ENCODE data around the gene MT1F. TPM values are rescaled to one million over a fixed set of nuclear protein-coding genes. Genes with fewer than 3 reads are reported as not detected.
"Not testable (repeated sequence)": the region's sequence is repeated elsewhere in the genome, so short reads cannot be mapped to it uniquely, and the experiment has no call there.

MT1F gene
- total RNA-seq, 4 donors from 2014 or later: 3.2 TPM; not detected in 3

- no peak for DNase-seq
- ATAC-seq: no peak
- H3K27ac ChIP-seq: no peak overlapping the region
- peaks cover 0 to 7% of the 10 kb centered on the region in 2 donors for H3K4me1 ChIP-seq
- H3K9me3 ChIP-seq: no peaks in the 10 kb centered on the region
- no peak overlapping the region for H3K4me3 ChIP-seq
- intact Hi-C loops (cut with DNase I; ENCODE audit: low total_unique reads) (no loop called here), in situ Hi-C loops (cut with MboI; ENCODE audit: low sequenced_read_pairs in 4 of 4) (loop anchor here in 2 of 4 donors (5.0 kb wide), 1 partner anchor 34 kb away; no protein-coding TSS in a partner anchor)
- H3K36me3 ChIP-seq: no peaks in the 10 kb centered on the region
- TF ChIP-seq CTCF (IDR thresholded peaks at IDR 0.05 in 4 of 5, conservative IDR thresholded peaks at IDR 0.05 in 1 of 5) (no peak), POLR2A (IDR thresholded peaks at IDR 0.05) (no peak)
- peaks cover 14 to 41% (median 29%) of the 10 kb centered on the region in 3 donors for H3K27me3 ChIP-seq
Observed at GRCh38 chr16:56672761-56673536, 15.2 kb downstream of the MT1F start.

GRCh38 chr16:56673921-56674320 lies 16.2 kb downstream of the MT1F start:
- TF ChIP-seq CTCF (IDR thresholded peaks at IDR 0.05 in 4 of 5, conservative IDR thresholded peaks at IDR 0.05 in 1 of 5) (peak; percentile 68 to 83 (median 80)), POLR2A (IDR thresholded peaks at IDR 0.05) (no peak)
- peaks cover 12 to 33% (median 20%) of the 10 kb centered on the region in 3 donors for H3K27me3 ChIP-seq
- H3K36me3 ChIP-seq: no peaks in the 10 kb centered on the region
- H3K4me1 ChIP-seq: peaks cover under 1 to 7% of the 10 kb centered on the region in 2 donors
- DNase-seq: peak in 1 of 2 donors; percentile 54
- intact Hi-C loops (cut with DNase I; ENCODE audit: low total_unique reads): loop anchor here (1.0 kb wide), 1 partner anchor 28 kb away; no protein-coding TSS in a partner anchor
- H3K4me3 ChIP-seq: no peak overlapping the region
- no peaks in the 10 kb centered on the region for H3K9me3 ChIP-seq
- peak; percentile 77 to 90 for ATAC-seq
- in situ Hi-C loops (cut with MboI; ENCODE audit: low sequenced_read_pairs in 4 of 4): loop anchor here in 2 of 4 donors (5.0 kb wide), 1 partner anchor 33 kb away; no protein-coding TSS in a partner anchor
- no peak overlapping the region for H3K27ac ChIP-seq

- H3K27me3 ChIP-seq: peaks cover 9 to 26% (median 15%) of the 10 kb centered on the region in 3 donors
- H3K36me3 ChIP-seq, DNase-seq, H3K4me3 ChIP-seq, H3K9me3 ChIP-seq, H3K27ac ChIP-seq, ATAC-seq: not testable (repeated sequence)
- peaks cover 7 to 14% of the 10 kb centered on the region in 2 donors for H3K4me1 ChIP-seq
- intact Hi-C loops (cut with DNase I; ENCODE audit: low total_unique reads) (loop anchor here (1.0 kb wide), 1 partner anchor 28 kb away; no protein-coding TSS in a partner anchor), in situ Hi-C loops (cut with MboI; ENCODE audit: low sequenced_read_pairs in 4 of 4) (loop anchor here in 2 of 4 donors (5.0 kb wide), 1 partner anchor 33 kb away; no protein-coding TSS in a partner anchor)
Observed at GRCh38 chr16:56674570-56674969, 16.8 kb downstream of the MT1F start.

- TF ChIP-seq CTCF (IDR thresholded peaks at IDR 0.05 in 4 of 5, conservative IDR thresholded peaks at IDR 0.05 in 1 of 5): no peak
- TF ChIP-seq POLR2A (IDR thresholded peaks at IDR 0.05): no peak
- peaks cover 16 to 23% of the 10 kb centered on the region in 2 donors for H3K4me1 ChIP-seq
- H3K36me3 ChIP-seq: no peaks in the 10 kb centered on the region
- intact Hi-C loops (cut with DNase I; ENCODE audit: low total_unique reads): no loop called here
- H3K4me3 ChIP-seq: no peak overlapping the region
- in situ Hi-C loops (cut with MboI; ENCODE audit: low sequenced_read_pairs in 4 of 4): loop anchor here in 1 of 4 donors (25.0 kb wide), 1 partner anchor 263 kb away; no protein-coding TSS in a partner anchor
- DNase-seq: no peak
- peaks cover 3 to 16% (median 7%) of the 10 kb centered on the region in 3 donors for H3K27me3 ChIP-seq
- H3K27ac ChIP-seq: no peak overlapping the region
- ATAC-seq: no peak
- H3K9me3 ChIP-seq: no peaks in the 10 kb centered on the region
Observed at GRCh38 chr16:56675685-56676210, 18.0 kb downstream of the MT1F start.

- DNase-seq (no peak), ATAC-seq (no peak)
- Histone ChIP-seq H3K36me3 (no peaks in the 10 kb centered on the region), H3K4me1 (peaks cover 27 to 34% of the 10 kb centered on the region in 2 donors), H3K9me3 (no peaks in the 10 kb centered on the region), H3K27me3 (peaks cover 3 to 10% (median 6%) of the 10 kb centered on the region in 3 donors), H3K27ac (no peak overlapping the region), H3K4me3 (no peak overlapping the region)
- intact Hi-C loops (cut with DNase I; ENCODE audit: low total_unique reads) (no loop called here), in situ Hi-C loops (cut with MboI; ENCODE audit: low sequenced_read_pairs in 4 of 4) (loop anchor here in 1 of 4 donors (25.0 kb wide), 1 partner anchor 265 kb away; no protein-coding TSS in a partner anchor)
- TF ChIP-seq CTCF (IDR thresholded peaks at IDR 0.05 in 4 of 5, conservative IDR thresholded peaks at IDR 0.05 in 1 of 5) (no peak), POLR2A (IDR thresholded peaks at IDR 0.05) (no peak)
Observed at GRCh38 chr16:56677474-56677873, 19.7 kb downstream of the MT1F start.

Data from gastrocnemius medialis (tissue), 4 donors.